T-cell (primary cell): ENCODE measurements around the gene RGS8. TPM values are rescaled to one million over a fixed set of nuclear protein-coding genes. Genes with fewer than 3 reads are reported as not detected.

Experiments used
- ATAC-seq, 4 experiments: fragments of 200-7000 bp in 3 of 4; fragments of 150-1000 bp in 1 of 4; cut with Tn5 transposase; replicated peaks in 1 of 4; 1 replicate in 3 of 4; 2 replicates in 1 of 4; pipeline ENCODE4 v1.10.0; 2021; ENCODE audit warnings: moderate library complexity in 3 of 4, mild to moderate bottlenecking in 2 of 4, moderate number of reproducible peaks in 1 of 4
- CTCF ChIA-PET, 2 donors: fragments of 300-600 bp; sonication (Branson Sonifier 250); formaldehyde crosslinking; loops; one replicate each; lab custom pipeline; 2022; ENCODE audit warnings: antibody characterized with exemption in 2 of 2; lab: Charles Lee
- POLR2A ChIA-PET, 2 donors: fragments of 300-600 bp; sonication (Branson Sonifier 250); formaldehyde crosslinking; loops; one replicate each; lab custom pipeline; 2022; ENCODE audit warnings: antibody characterized with exemption in 2 of 2; lab: Charles Lee
- DNase-seq, 35 experiments: peaks; one replicate each; pipeline versions ENCODE4 v3.0.0 to v3.0.0-alpha.2; 2013 to 2023
- H3K27ac ChIP-seq: one replicate; pipeline ENCODE4 v1.5.1; 2013; ENCODE audit warnings: low read length
- H3K27me3 ChIP-seq, 2 experiments: replicated peaks in 1 of 2; 1 replicate in 1 of 2; 2 replicates in 1 of 2; pipeline versions ENCODE4 v1.6.1 to v1.7.0; 2013; ENCODE audit warnings: low read length in 1 of 2, mixed read lengths in 1 of 2; ENCODE audit not compliant: control insufficient read depth in 2 of 2, insufficient read depth in 2 of 2; ENCODE audit errors: extremely low read depth in 1 of 2
- H3K36me3 ChIP-seq, 2 donors: 1 replicate in 1 of 2; 2 replicates in 1 of 2; pipeline versions ENCODE4 v1.6.1 to v1.7.0; 2013; ENCODE audit warnings: low read length in 1 of 2; ENCODE audit not compliant: control insufficient read depth in 2 of 2, insufficient read depth in 1 of 2; ENCODE audit errors: extremely low read depth in 1 of 2
- H3K4me1 ChIP-seq, 2 experiments: 1 replicate in 1 of 2; 2 replicates in 1 of 2; pipeline versions ENCODE4 v1.6.1 to v1.7.0; 2013; ENCODE audit warnings: low read length in 2 of 2, mixed read lengths in 1 of 2; ENCODE audit not compliant: insufficient read depth in 2 of 2, control insufficient read depth in 1 of 2; ENCODE audit errors: extremely low read depth in 1 of 2
- H3K4me3 ChIP-seq, 2 donors: 1 replicate in 1 of 2; 2 replicates in 1 of 2; pipeline versions ENCODE4 v1.5.1 to v1.7.0; 2013; ENCODE audit warnings: mild to moderate bottlenecking in 2 of 2, low read length in 1 of 2, moderate library complexity in 1 of 2; ENCODE audit not compliant: control insufficient read depth in 1 of 2; ENCODE audit errors: extremely low read depth in 1 of 2
- H3K9me3 ChIP-seq: 2 replicates; pipeline ENCODE4 v1.7.0; 2013
- H3K27ac Mint-ChIP-seq, 2 donors: one replicate each; pipeline ENCODE4 v1.8.0; 2020 to 2021; ENCODE audit warnings: mild to moderate bottlenecking in 2 of 2, mixed read lengths in 2 of 2
- H3K27me3 Mint-ChIP-seq, 2 donors: one replicate each; pipeline ENCODE4 v1.8.0; 2021 to 2022; ENCODE audit warnings: mixed read lengths in 2 of 2
- H3K36me3 Mint-ChIP-seq: one replicate; pipeline ENCODE4 v1.8.0; 2021; ENCODE audit warnings: mixed read lengths
- H3K4me1 Mint-ChIP-seq, 3 donors: one replicate each; pipeline ENCODE4 v1.8.0; 2020 to 2022; ENCODE audit warnings: mixed read lengths in 3 of 3, mild to moderate bottlenecking in 1 of 3
- H3K4me3 Mint-ChIP-seq, 3 donors: one replicate each; pipeline ENCODE4 v1.8.0; 2020 to 2022; ENCODE audit warnings: mild to moderate bottlenecking in 3 of 3, mixed read lengths in 3 of 3, moderate library complexity in 3 of 3
- H3K9me3 Mint-ChIP-seq, 3 donors: one replicate each; pipeline ENCODE4 v1.8.0; 2020 to 2022; ENCODE audit warnings: mixed read lengths in 3 of 3
- WGBS: methylation state at CpG from one replicate; pipeline ENCODE4 v1.1.5; 2013; ENCODE audit warnings: missing lambda C conversion rate; ENCODE audit not compliant: insufficient coverage; 5-methylcytosine and 5-hydroxymethylcytosine counted together
- total RNA-seq, 35 experiments: library from RNA in 6 of 35; stranded (reverse) in 6 of 35; fragments of 120-200 nt in 1 of 35; gene quantifications; one replicate each; pipeline versions ENCODE4 v1.2.1 to v1.2.4 and lab custom pipeline; 2013 to 2026

The RGS8 gene
- total RNA-seq, 5 donors from 2014 or later (not counting 1 experiment from before 2014, with no cell fraction given), result not detected

DNA sequence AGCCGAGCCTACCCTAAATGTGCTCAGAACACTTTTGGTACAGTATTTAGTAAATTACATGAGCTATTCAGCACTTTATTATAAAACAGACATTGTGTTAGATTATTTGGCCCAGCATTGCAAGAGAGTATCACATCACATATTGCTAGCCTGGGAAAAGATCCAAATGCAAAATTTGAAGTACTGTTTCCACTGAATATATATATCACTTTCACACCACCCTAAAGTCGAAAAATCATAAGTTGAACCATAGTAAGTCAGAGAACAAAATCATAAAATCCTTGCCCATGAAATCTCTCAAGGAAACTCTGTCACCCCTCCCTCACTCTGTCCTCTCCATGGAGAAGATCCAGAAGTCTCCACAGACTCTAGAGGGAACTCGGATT lies 33.1 kb downstream of the RGS8 start:
- ChIA-PET CTCF (no interaction called here), POLR2A (no interaction called here)
- Mint-ChIP-seq H3K9me3 (no peaks in the 10 kb centered on the region), H3K4me3 (no peak overlapping the region), H3K27ac (no peak overlapping the region), H3K36me3 (no peaks in the 10 kb centered on the region), H3K4me1 (peaks cover 2 to 7% (median 5%) of the 10 kb centered on the region in 3 donors), H3K27me3 (peaks cover 0 to 5% of the 10 kb centered on the region in 2 donors)
- DNase-seq, result no peak
- Histone ChIP-seq H3K9me3 (no peaks in the 10 kb centered on the region), H3K27me3 (peaks cover 0 to 4% of the 10 kb centered on the region in 2 experiments), H3K36me3 (no peaks in the 10 kb centered on the region), H3K4me3 (no peak overlapping the region), H3K4me1 (no peaks in the 10 kb centered on the region), H3K27ac (no peak overlapping the region)
- ATAC-seq, result no peak
- WGBS, result 43% methylated on average over 1 of the region's 3 CpGs

DNA sequence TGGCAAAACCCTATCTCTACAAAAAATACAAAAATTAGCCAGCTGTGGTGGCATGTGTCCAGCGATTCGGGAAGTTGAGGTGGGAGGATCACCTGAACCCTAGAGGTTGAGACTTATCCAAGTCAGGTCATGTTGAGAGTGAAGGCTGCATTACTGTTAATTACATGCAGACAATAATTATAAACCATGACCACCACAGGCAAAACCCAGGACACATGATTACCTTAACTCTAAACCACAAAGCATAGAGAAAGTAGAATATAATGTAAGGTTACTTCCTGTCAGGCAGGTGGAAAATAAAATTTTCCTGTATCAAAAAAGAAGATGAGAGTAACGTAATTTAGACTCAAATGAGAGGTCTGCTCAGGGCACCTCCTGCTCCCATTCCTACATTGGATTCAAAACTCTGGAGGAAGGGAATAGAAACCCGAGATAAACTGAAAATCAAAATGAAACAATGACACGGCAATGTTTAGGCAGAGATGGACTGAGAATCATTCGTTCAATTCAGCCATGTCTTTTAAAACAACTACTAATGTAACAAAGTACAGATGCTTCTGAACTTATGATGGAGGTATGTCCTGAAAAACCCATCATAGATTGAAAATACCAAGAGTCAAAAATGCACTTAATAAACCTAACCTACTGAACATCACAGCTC lies 33.6 kb downstream of the RGS8 start:
- DNase-seq (no peak), ATAC-seq (no peak)
- Histone ChIP-seq H3K27me3 (peaks cover 0 to 3% of the 10 kb centered on the region in 2 experiments), H3K4me1 (no peaks in the 10 kb centered on the region), H3K4me3 (no peak overlapping the region), H3K36me3 (no peaks in the 10 kb centered on the region), H3K27ac (no peak overlapping the region), H3K9me3 (no peaks in the 10 kb centered on the region)
- Mint-ChIP-seq H3K4me3 (no peak overlapping the region), H3K27me3 (peaks cover 0 to 5% of the 10 kb centered on the region in 2 donors), H3K27ac (no peak overlapping the region), H3K4me1 (peaks cover 2 to 7% (median 5%) of the 10 kb centered on the region in 3 donors), H3K9me3 (no peaks in the 10 kb centered on the region), H3K36me3 (no peaks in the 10 kb centered on the region)
- ChIA-PET POLR2A (no interaction called here), CTCF (no interaction called here)
- no CpG with 5 or more reads among the region's 6 CpGs for WGBS

DNA sequence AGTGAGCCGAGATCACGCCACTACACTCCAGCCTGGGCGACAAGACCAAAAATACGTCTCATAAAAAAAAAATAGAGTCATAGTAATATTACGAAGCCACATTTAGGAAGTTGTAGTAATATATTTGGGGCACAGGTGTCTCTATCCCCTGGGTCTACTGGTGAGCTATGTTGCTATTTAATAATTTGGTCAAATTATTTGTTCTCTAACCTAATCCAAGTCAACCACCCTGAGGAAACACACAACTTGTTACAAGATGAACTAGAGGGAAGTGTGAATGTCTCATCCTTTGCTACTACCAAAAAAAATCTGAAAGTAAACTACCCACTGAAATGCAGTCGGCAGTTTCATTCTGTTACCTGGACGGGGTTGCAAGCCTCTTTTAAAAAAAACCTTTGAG lies 35.3 kb downstream of the RGS8 start:
- ATAC-seq, result no peak
- no peaks in the 10 kb centered on the region for H3K4me1 ChIP-seq
- ChIA-PET POLR2A (no interaction called here), CTCF (interaction anchor here in 1 of 2 donors (0.7 kb wide), 1 partner anchor 21 kb away, joined by 5 read pairs; no protein-coding TSS in a partner anchor)
- WGBS, result no CpG with 5 or more reads among the region's 7 CpGs
- no peaks in the 10 kb centered on the region for H3K9me3 Mint-ChIP-seq
- no peak overlapping the region for H3K27ac ChIP-seq
- H3K36me3 ChIP-seq, result no peaks in the 10 kb centered on the region
- no peak overlapping the region for H3K27ac Mint-ChIP-seq
- H3K27me3 ChIP-seq, result peaks cover 0 to 3% of the 10 kb centered on the region in 2 experiments
- no peak overlapping the region for H3K4me3 ChIP-seq
- peaks cover 2 to 7% (median 5%) of the 10 kb centered on the region in 3 donors for H3K4me1 Mint-ChIP-seq
- H3K9me3 ChIP-seq, result no peaks in the 10 kb centered on the region
- H3K27me3 Mint-ChIP-seq, result peaks cover 3 to 7% of the 10 kb centered on the region in 2 donors
- no peaks in the 10 kb centered on the region for H3K36me3 Mint-ChIP-seq
- DNase-seq, result no peak
- no peak overlapping the region for H3K4me3 Mint-ChIP-seq

DNA sequence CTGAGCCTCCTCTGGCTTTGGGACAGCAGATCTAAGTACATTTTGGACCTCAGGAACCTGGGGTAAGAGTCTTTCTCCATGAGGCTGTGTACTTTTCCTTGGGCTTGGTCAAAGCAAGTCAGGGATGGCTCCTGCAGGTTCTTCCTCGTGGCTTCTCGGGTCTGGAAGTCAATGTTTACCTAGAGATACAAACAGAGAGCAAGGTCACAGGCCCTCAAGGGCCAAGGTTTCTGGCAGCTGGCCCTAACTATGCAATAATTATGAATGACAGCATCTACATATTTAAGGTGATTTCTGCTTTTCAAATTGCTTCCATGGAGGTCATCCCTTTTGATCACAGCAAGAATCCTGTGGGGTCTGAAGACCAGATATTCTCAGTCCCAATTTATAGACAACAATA lies 37.6 kb downstream of the RGS8 start:
- H3K36me3 ChIP-seq, result no peaks in the 10 kb centered on the region
- no peaks in the 10 kb centered on the region for H3K9me3 ChIP-seq
- H3K27ac ChIP-seq, result no peak overlapping the region
- Mint-ChIP-seq H3K27ac (no peak overlapping the region), H3K4me1 (peaks cover 2 to 13% (median 5%) of the 10 kb centered on the region in 3 donors), H3K36me3 (no peaks in the 10 kb centered on the region), H3K4me3 (no peak overlapping the region), H3K9me3 (no peaks in the 10 kb centered on the region), H3K27me3 (peaks cover 3 to 7% of the 10 kb centered on the region in 2 donors)
- H3K27me3 ChIP-seq, result peaks cover 0 to 3% of the 10 kb centered on the region in 2 experiments
- H3K4me1 ChIP-seq, result no peaks in the 10 kb centered on the region
- H3K4me3 ChIP-seq, result no peak overlapping the region
- ChIA-PET POLR2A (no interaction called here), CTCF (interaction anchor here in 1 of 2 donors (1.4 kb wide), 1 partner anchor 30 kb away, joined by 3 read pairs; no protein-coding TSS in a partner anchor)
- WGBS, result no CpG with 5 or more reads among the region's 2 CpGs
- ATAC-seq (no peak), DNase-seq (no peak)

DNA sequence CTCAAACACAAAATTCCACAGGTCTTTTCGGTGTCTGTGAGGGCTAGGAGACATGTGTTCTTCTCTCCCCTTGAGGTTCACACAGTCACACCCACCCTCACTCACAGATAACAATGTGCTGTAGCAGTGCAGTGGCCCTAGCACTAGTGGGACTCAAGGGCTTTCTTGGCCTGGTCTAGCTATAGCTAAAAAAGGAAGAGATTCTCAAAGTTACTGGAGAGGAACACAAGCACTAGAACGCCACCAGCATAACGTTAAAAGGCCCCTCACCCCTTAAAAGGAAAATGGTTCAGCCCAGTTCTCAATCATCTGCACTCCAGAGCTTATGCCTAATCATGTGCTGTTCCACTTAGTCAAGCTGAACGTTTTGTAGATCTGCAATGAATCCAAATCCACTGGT lies 39.5 kb downstream of the RGS8 start:
- no peak overlapping the region for H3K27ac Mint-ChIP-seq

DNA sequence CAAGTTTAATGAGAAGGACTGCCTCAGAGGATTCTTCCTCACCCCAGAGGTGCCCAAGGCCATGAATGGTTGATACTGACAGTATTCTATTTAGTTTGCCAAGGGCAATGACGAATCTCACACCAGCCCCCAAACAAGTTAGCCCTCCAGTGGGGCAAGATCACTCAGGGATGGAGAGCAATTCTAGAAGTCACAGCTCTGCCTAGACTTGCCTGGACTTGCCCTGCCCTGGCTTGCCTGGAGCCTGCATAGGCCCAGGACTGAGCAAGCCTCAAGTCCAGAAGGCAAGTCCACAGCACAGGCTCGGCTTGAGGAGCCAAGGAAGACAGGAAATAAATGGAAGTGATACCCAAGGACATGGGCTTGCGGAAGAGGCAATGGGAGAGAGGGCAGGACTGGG lies 40.7 kb downstream of the RGS8 start:
- ChIA-PET CTCF (no interaction called here), POLR2A (interaction anchor here in 1 of 2 donors (0.5 kb wide), 1 partner anchor 48 kb away, joined by 5 read pairs; no protein-coding TSS in a partner anchor)
- no peaks in the 10 kb centered on the region for H3K9me3 Mint-ChIP-seq
- no peak overlapping the region for H3K4me3 ChIP-seq
- peaks cover 0 to 6% (median 0%) of the 10 kb centered on the region in 3 donors for H3K4me1 Mint-ChIP-seq
- H3K4me3 Mint-ChIP-seq, result no peak overlapping the region
- no peaks in the 10 kb centered on the region for H3K36me3 ChIP-seq
- H3K9me3 ChIP-seq, result no peaks in the 10 kb centered on the region
- peaks cover 3 to 7% of the 10 kb centered on the region in 2 donors for H3K27me3 Mint-ChIP-seq
- no peaks in the 10 kb centered on the region for H3K36me3 Mint-ChIP-seq
- no peaks in the 10 kb centered on the region for H3K4me1 ChIP-seq
- no peak overlapping the region for H3K27ac ChIP-seq
- DNase-seq (no peak), ATAC-seq (no peak)
- 65% methylated on average over 3 of the region's 3 CpGs for WGBS
- no peak overlapping the region for H3K27ac Mint-ChIP-seq
- H3K27me3 ChIP-seq, result no peaks in the 10 kb centered on the region

More for the DNA sequence above, 39.5 kb downstream of the RGS8 start:
- DNase-seq (no peak), ATAC-seq (no peak)
- ChIA-PET CTCF (no interaction called here), POLR2A (no interaction called here)
- no peaks in the 10 kb centered on the region for H3K9me3 Mint-ChIP-seq
- 63% methylated on average over 3 of the region's 4 CpGs for WGBS
- H3K4me3 Mint-ChIP-seq, result no peak overlapping the region
- no peaks in the 10 kb centered on the region for H3K27me3 ChIP-seq
- no peaks in the 10 kb centered on the region for H3K9me3 ChIP-seq
- peaks cover 3 to 7% of the 10 kb centered on the region in 2 donors for H3K27me3 Mint-ChIP-seq
- no peaks in the 10 kb centered on the region for H3K4me1 ChIP-seq
- no peak overlapping the region for H3K27ac ChIP-seq
- H3K4me1 Mint-ChIP-seq, result peaks cover 0 to 6% (median 0%) of the 10 kb centered on the region in 3 donors
- H3K4me3 ChIP-seq, result no peak overlapping the region
- H3K36me3 ChIP-seq, result no peaks in the 10 kb centered on the region
- no peaks in the 10 kb centered on the region for H3K36me3 Mint-ChIP-seq
